Chondrocyte (in vitro differentiated cells): ENCODE measurements around the gene DHX16. TPM values are rescaled to one million over a fixed set of nuclear protein-coding genes. Genes with fewer than 3 reads are reported as not detected.
"Not testable (repeated sequence)": the region's sequence is repeated elsewhere in the genome, so short reads cannot be mapped to it uniquely, and the experiment has no call there.

Experiments used
- DNase-seq: peaks from one replicate; pipeline ENCODE4 v3.0.0; 2021; ENCODE audit warnings: mixed read lengths, low spot score
- H3K27ac Mint-ChIP-seq: one replicate; pipeline ENCODE4 v1.8.0; 2021; ENCODE audit warnings: mild to moderate bottlenecking, moderate library complexity, mixed read lengths; ENCODE audit not compliant: unreplicated experiment
- H3K27me3 Mint-ChIP-seq: 2 replicates; pipeline ENCODE4 v1.8.0; 2021; ENCODE audit warnings: low read depth, mixed read lengths
- H3K36me3 Mint-ChIP-seq: 2 replicates; pipeline ENCODE4 v1.8.0; 2021; ENCODE audit warnings: low read depth, mixed read lengths
- H3K4me1 Mint-ChIP-seq: 2 replicates; pipeline ENCODE4 v1.8.0; 2021; ENCODE audit warnings: low read depth, mild to moderate bottlenecking, mixed read lengths
- H3K4me3 Mint-ChIP-seq: one replicate; pipeline ENCODE4 v1.8.0; 2021; ENCODE audit warnings: mild to moderate bottlenecking, moderate library complexity, mixed read lengths; ENCODE audit not compliant: unreplicated experiment
- H3K9me3 Mint-ChIP-seq: 2 replicates; pipeline ENCODE4 v1.8.0; 2021; ENCODE audit warnings: low read depth, mixed read lengths
- CTCF ChIP-seq: fragments of 200-600 bp; sonication (generic); IDR thresholded peaks from 2 replicates; pipeline ENCODE4 v1.5.0; 2021; ENCODE audit warnings: antibody characterized with exemption, mild to moderate bottlenecking, moderate library complexity
- total RNA-seq: library from RNA; stranded (reverse); gene quantifications from 3 replicates; pipeline ENCODE4 v1.2.1, GENCODE V29; 2021

Gene DHX16
- total RNA-seq, 1 donor from 2014 or later, result 22.6 TPM

GRCh38 chr6:30670760-30671527 lies 1.9 kb downstream of the DHX16 start:
- no peaks in the 10 kb centered on the region for H3K27me3 Mint-ChIP-seq
- TF ChIP-seq CTCF, result peak; percentile 46
- H3K4me3 Mint-ChIP-seq, result peak overlapping the region; percentile 66
- peaks cover 24% of the 10 kb centered on the region for H3K4me1 Mint-ChIP-seq
- no peaks in the 10 kb centered on the region for H3K9me3 Mint-ChIP-seq
- peak overlapping the region; percentile 55 for H3K27ac Mint-ChIP-seq
- peaks cover 18% of the 10 kb centered on the region for H3K36me3 Mint-ChIP-seq
- DNase-seq, result no peak

- not testable (repeated sequence) for H3K27ac Mint-ChIP-seq, DNase-seq, H3K4me3 Mint-ChIP-seq, H3K27me3 Mint-ChIP-seq, H3K9me3 Mint-ChIP-seq, H3K4me1 Mint-ChIP-seq
- peaks cover 46% of the 10 kb centered on the region for H3K36me3 Mint-ChIP-seq
Observed at GRCh38 chr6:30666300-30666699, 6.5 kb downstream of the DHX16 start.

- Mint-ChIP-seq H3K27ac (no peak overlapping the region), H3K36me3 (peaks cover 42% of the 10 kb centered on the region), H3K4me1 (no peaks in the 10 kb centered on the region), H3K27me3 (no peaks in the 10 kb centered on the region), H3K4me3 (no peak overlapping the region), H3K9me3 (no peaks in the 10 kb centered on the region)
- TF ChIP-seq CTCF, result no peak
- DNase-seq, result no peak
Observed at GRCh38 chr6:30664994-30665767, 7.6 kb downstream of the DHX16 start.

- not testable (repeated sequence) for H3K27ac Mint-ChIP-seq, H3K9me3 Mint-ChIP-seq, H3K4me1 Mint-ChIP-seq, H3K4me3 Mint-ChIP-seq, H3K27me3 Mint-ChIP-seq, DNase-seq
- H3K36me3 Mint-ChIP-seq, result peaks cover 50% of the 10 kb centered on the region
Observed at GRCh38 chr6:30657922-30658321, 14.9 kb downstream of the DHX16 start.

GRCh38 chr6:30657454-30657853 lies 15.4 kb downstream of the DHX16 start:
- DNase-seq, result no peak
- Mint-ChIP-seq H3K27me3 (no peaks in the 10 kb centered on the region), H3K4me1 (no peaks in the 10 kb centered on the region), H3K4me3 (no peak overlapping the region), H3K36me3 (peaks cover 46% of the 10 kb centered on the region), H3K27ac (peak overlapping the region; percentile 78), H3K9me3 (no peaks in the 10 kb centered on the region)
- TF ChIP-seq CTCF, result no peak

- Mint-ChIP-seq H3K9me3 (no peaks in the 10 kb centered on the region), H3K4me1 (no peaks in the 10 kb centered on the region), H3K36me3 (peaks cover 42% of the 10 kb centered on the region), H3K27ac (no peak overlapping the region), H3K4me3 (no peak overlapping the region), H3K27me3 (no peaks in the 10 kb centered on the region)
- no peak for DNase-seq
- no peak for TF ChIP-seq CTCF
Observed at GRCh38 chr6:30656513-30656912, 16.3 kb downstream of the DHX16 start.
